CD4-positive, alpha-beta T cell treated with Interferon gamma for 1 hour (primary cell): ENCODE data around the gene HSD11B1.
"Not testable (repeated sequence)": the region's sequence is repeated elsewhere in the genome, so short reads cannot be mapped to it uniquely, and the experiment has no call there.

Experiments used
- DNase-seq: peaks from one replicate; pipeline ENCODE4 v3.0.0-alpha.2; 2020

The HSD11B1 gene

DNA sequence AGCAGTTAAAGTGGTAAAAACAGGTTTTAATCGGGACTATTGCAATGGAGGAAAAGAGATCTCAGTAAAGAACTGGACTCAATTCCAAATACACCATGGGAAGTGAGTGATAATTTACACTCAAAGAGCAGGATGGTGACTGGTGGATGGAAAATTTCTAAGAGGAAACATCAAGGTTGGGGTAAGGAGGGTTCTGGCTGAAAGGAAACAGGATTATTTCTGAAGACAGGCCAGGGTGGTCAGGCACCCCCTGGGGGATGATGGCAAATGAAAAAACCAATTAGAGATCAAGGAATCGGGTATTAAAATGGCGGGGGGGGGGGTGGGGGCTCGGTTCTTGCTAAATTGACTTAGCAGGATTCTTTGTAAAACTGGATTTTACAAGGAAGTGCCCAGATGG, 12.3 kb upstream of the HSD11B1 start:
- no peak for DNase-seq

DNA sequence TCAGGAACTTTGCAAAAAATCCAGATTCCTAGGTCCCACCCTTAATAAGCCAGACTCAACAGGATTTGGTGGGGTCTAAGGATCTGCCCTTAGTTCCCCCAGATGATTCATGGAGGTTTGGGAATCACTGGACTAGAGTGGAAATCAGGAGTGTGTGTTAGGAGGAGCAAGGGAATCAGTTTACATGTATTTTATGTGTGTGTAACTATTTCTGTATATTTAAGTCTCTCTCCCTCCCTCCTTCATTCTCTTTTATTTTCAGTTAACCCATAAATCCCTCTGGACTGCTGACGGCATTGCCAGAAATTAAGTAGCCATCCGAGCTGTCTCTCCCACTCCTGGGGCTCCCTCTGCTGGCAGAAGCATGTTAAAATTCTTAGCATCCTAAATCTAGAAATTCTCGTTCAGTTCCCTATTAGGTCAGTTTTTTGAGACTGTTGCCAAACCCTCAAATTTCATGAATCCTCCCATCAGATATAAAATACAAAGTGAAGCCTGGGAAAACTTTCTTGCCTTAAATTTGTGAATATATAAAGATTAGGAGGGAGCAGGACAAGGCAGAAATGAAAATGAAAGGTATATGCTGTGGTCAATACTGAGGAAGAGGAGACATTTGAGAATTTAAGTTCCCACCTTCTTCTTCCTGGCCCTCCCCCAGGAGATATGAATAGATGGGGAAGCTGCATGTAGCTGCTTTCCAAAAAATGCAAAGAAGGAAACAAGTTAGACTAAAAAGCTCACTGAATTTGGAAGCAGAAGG, 11.7 kb upstream of the HSD11B1 start:
- DNase-seq, result peak; percentile 60

DNA sequence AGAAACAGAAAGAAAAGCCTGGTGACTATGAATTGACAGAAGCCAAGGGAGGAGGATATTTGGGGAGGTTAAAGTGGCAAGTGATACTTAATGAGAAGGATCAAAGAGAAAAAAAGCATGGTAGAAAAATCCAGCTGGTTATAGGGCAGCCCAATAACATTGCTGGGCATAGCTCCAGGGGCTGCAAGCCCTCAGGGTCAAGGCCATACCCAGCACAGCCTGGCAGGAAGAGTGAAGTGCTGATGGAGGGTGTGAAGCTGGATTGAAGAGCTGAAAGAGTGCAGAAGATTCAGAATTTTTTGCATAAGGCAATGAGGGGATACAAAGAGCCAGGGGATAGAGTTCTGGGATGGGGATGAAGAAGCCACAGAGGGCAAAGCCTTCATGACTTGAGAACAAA, 8.0 kb upstream of the HSD11B1 start:
- DNase-seq, result no peak

DNA sequence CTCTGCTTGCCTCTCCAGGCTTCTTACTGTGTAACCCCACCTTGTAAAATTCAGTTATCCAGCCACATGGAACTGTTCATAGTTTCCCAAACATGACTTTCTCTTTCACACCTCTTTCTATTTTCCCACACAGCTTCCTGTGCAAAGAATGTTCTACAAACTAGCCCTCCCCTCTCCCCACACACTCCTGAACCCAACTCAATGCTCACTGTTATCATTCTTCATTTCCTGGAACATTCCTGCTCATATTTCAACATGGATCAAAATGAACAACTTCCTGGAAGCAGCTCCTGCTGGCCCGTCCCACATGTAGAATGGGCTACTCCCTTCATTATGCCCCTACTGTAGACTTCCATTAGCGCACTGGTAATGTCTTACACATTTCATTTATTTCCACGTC, 7.5 kb upstream of the HSD11B1 start:
- no peak for DNase-seq

DNA sequence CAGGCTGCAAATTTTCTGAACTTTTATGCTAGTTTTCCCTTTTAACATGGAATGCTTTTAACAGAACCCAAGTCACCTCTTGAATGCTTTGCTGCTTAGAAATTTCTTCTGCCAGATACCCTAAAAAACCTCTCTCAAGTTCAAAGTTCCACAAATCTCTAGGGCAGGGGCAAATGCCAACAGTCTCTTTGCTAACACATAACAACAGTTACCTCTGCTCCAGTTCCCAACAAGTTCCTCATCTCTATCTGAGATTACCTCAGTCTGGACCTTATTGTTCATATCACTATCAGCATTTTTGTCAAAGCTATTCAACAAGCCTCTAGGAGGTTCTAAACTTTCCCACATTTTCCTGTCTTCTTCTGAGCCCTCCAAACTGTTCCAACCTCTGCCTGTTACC, 4.0 kb upstream of the HSD11B1 start:
- not testable (repeated sequence) for DNase-seq

DNA sequence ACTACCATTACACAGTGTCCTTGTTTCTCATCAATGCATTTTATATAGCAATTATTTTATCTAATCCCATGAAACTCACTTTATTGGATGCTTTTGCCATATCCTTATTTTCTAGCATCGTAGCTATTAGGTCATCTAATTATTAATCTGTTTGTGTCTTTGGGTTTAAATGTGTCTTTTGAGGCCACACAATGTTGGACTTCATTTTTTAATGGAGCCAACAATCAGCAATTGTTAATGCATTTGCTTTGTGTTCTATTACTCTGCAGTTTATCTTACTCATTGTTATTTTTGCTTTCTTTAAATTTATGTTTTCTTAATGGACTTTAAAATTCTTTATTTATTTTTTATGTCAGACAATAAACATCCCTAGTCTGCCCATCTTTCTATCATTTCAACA, 1.8 kb upstream of the HSD11B1 start:
- no peak for DNase-seq

DNA sequence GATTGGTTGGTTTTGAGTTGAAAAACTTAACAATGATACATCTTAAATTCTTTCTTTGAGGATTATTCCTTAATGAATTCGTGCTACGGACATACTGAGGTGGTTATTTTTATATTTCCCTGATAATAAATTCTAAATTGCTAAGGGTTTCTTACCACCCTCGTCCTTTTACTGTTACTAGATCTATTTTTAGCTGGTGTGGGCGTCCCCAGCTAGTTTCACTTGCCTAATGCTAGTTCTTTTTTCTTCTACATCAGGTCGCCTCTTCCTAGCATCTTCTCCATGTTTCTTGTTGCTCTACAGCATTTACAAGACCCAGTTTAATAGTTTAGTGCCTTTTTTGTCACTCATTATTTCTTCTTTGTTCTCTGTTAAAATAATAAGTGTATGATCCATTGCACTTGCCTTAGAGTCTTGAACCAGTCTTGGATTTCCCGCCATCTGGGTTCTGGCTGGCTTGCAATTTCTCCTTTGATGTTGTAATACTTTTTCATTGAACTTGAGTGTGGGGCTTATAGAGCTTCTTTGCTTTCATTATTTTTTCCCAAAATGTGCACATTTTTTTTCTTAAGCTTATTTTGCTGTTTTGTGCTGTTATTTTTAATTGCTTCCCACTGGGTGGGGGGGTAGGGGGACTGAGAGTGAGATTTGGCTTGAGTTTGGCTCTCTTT, 677 bp upstream of the HSD11B1 start:
- no peak for DNase-seq

DNA sequence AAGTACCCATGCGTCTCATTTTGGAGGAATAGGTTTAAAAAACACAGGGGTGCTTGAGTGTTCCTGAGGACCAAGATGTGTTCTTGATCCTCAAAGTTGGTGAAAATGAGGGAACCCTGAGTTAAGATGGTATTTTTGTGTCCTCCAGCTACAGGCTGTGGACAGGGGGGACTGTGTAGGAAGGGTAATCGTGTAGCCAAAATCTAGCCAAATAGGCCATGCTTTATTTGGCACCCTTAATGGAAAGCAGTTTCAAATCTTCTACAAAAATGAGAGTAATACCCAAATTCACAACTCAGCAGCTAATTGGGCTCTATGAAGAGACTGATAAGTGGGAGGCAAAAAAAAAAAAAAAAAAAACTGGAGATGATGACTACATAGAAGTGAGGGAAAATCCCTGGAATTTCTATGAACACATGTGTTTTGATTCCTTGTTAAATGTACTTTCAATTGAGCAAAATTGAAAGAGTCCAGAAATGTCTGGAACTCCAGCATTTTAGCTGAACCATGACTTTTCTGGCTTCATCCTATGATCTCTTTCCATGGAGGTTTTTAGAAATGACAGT, 470 bp downstream of the HSD11B1 start:
- DNase-seq, result no peak

DNA sequence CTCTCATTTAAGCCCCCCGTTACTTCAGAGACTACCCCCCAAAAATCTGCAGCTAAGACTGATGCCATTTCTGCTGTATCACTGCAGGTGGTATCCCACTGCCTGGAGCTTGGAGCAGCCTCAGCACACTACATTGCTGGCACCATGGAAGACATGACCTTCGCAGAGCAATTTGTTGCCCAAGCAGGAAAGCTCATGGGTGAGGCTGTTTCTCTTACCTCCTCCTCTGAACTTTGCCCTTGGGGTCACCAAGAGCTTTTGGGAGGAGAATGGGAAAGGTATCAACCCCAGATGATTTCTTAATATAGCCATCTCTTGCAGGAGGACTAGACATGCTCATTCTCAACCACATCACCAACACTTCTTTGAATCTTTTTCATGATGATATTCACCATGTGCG, 2.0 kb downstream of the HSD11B1 start:
- no peak for DNase-seq

DNA sequence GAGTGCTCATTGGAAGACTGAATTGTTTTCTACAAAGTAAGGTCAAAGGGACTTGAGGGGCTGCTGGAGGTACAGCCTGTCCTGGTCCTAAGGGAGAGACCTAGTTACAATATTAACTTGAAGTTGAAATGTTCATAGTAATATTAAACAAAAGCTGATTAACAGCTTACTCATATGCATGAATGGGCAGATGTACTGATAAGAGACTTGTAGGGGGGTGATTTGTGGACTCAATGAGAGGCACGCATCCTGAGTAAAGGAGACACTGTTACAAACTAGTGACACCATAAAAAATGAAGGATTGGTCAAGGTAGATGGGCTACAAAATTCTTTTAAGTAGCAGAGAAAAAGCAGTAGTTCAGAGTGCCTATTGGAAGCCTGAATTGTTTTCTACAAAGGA, 2.7 kb downstream of the HSD11B1 start:
- no peak for DNase-seq

DNA sequence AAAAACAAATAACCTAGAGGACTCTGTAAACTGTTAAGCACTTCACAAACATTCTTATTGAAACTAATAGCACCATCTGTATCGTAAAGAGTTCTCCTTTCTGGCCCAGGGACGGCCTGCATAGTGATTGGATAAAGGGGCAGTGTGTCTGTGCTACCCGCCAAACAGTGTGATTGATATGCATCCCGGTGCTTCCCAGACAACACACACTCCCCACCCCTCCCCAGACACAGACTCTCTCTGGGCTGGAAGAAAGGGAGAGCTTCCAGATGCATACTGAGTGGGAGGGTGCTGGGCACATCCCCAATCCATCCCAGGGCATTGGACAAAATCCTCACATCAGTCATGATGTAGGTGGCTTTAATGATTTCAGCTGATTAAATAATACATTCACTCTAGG, 3.7 kb downstream of the HSD11B1 start:
- no peak for DNase-seq

DNA sequence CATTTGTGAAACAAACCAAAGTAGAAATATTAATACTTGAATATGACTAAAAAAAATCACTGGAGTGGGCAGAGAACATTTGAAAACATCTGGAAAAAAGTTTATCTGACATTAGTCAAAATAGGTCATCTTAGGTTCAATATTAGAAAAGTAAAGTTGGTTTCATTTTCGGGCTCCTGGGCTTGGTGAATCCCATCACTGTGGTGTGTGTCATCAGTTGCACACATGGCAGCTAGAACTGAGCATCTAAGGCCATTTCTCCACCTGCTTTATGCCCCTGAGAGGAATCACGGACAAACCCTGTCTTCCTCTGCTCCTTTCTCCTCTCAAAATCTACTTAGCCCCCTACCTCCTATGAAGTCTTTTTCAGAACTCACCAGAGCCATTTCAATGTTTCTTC, 5.4 kb downstream of the HSD11B1 start:
- DNase-seq, result no peak

DNA sequence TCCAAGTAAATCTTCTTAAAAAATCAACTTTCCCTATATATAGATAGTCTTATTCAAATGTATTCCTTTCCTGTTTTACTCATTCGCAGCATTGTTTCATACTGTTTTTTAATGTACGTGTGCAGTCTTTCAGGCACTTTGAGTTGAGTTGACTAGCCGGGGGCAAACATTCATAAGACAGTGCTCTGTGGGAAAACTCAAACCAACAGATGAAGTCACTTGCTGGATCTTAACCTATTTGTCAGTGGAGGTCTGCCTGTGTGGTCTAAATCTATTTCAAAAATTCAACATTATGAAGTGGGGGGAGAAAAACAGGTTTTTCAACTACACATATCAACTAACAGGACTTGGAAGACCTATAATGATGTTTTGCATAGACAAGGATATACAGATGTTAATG, 6.2 kb downstream of the HSD11B1 start:
- no peak for DNase-seq

DNA sequence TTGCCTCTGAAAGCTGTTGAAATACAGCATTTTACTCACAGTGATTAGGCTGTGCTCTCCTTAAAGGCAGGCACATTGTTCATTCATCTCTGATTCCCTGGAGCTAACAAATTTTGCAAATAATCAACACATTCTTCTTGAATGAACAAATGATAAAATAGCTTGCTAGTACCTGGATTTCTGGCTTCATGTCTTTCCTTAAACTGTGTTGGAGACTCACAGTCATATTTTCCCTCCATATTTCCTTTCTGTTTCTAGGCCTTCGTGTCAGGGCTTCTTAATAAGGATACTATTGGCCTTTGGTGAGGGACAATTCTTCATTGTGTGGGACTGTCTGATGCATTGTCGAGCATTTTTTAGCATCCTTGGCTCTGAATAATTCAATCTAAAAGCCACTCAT, 9.7 kb downstream of the HSD11B1 start:
- no peak for DNase-seq

DNA sequence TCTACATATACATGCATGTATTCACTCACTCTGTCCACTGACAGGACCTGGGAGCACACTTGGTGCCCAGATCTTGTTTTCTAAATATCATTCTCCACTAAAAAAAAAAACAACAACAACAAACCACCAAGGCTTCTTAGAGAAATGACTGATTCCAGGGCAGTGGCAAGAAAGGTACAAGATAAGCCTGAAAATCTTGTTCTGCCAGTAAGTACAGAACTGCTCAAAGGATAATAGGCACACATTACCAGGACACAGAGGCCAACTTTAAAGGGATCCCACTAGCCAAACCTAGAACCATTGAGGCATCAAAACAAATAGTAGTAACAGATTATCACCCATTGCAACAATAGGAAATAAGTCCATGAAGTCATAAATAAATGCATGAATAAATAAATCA, 10.7 kb downstream of the HSD11B1 start:
- DNase-seq, result no peak

DNA sequence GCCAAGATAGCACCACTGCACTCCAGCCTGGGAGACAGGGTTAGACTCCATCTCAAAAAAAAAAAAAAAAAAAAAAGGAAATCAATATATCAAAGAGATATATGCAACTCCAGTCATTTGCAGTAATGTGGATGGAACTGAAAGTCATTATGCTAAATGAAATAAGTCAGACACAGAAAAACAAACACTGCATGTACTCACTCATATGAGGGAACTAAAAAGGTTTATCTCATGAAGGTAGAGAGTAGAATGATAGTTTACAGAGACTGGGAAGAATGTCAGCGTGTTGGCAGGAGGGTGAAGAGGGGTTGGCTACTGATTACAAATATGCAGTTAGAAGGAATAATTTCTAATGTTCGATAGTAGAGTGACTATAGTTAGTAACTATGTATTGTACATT, 13.2 kb downstream of the HSD11B1 start:
- DNase-seq, result no peak

DNA sequence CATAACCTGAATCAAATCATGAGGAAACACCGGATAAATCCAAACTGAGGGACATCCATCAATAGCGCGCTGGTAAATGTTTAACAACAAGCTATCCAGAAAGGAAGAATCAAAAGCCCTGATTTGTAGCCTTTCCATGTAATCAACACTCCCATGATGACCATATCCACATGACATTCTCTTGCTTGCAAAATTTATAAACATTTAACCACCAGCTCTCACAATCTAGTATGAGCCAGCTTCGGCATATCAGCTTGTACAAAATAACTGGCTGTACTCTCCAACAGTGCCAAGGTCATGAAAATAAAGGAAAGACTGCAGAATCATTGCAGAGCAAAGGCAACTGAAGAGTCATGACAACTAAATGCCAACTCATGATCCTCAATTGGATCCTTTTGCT, 15.7 kb downstream of the HSD11B1 start:
- no peak for DNase-seq

DNA sequence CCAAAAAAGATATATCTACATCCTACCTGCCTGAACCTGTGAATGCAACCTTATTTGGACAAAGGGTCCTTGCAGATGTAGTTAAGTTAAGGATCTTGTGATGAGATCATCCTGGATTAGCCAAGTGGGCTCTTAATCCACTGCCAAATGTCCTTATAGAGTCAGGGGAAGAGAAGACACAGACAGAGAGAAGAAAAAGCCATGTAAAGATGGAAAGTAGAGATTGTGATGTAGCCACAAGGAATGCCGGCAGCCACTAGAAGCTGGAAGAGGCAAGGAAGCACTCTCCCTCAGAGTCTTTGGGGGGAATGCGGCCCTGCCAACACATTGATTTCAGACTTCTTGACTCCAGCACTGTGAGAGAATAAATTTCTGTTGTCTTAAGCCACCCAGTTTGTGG, 16.2 kb downstream of the HSD11B1 start:
- no peak for DNase-seq

DNA sequence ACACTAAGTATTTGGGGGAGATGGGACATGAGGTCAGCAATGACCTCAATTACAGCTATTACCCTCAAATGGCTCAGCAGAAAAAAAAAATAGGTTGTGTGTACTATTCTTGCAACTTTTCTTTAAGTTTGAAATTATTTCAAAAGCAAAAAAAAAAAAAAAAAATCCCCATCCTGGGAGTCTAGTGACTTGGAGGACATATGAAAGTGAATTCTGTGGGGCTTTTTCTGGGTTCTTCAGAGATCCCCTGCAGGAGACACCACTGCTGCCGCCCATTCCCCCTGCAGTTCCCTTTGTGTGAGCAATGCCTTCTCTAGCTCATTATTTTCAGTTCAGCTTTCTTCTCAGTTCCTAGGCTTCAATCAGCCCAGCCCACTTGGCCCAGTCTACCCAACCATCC, 16.7 kb downstream of the HSD11B1 start:
- DNase-seq, result no peak

DNA sequence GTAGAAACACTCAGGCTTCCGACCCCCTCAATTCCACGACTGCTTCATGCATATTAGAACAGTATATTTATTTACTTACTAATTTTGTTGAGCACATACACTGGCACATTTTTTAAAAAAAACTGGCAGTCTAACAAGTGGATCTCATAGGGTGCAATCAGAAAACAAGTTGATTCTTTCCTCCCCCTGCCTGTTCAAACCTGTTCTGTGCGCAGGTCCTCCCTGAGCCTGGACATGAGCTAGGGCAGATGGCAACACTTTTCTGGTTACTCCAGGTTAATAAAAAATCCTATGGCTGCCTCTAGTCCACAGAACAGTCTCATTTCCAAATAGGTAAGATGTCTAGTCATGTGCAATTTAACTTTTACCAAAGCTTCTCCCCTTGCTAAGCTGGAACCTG, 18.6 kb downstream of the HSD11B1 start:
- no peak for DNase-seq

DNA sequence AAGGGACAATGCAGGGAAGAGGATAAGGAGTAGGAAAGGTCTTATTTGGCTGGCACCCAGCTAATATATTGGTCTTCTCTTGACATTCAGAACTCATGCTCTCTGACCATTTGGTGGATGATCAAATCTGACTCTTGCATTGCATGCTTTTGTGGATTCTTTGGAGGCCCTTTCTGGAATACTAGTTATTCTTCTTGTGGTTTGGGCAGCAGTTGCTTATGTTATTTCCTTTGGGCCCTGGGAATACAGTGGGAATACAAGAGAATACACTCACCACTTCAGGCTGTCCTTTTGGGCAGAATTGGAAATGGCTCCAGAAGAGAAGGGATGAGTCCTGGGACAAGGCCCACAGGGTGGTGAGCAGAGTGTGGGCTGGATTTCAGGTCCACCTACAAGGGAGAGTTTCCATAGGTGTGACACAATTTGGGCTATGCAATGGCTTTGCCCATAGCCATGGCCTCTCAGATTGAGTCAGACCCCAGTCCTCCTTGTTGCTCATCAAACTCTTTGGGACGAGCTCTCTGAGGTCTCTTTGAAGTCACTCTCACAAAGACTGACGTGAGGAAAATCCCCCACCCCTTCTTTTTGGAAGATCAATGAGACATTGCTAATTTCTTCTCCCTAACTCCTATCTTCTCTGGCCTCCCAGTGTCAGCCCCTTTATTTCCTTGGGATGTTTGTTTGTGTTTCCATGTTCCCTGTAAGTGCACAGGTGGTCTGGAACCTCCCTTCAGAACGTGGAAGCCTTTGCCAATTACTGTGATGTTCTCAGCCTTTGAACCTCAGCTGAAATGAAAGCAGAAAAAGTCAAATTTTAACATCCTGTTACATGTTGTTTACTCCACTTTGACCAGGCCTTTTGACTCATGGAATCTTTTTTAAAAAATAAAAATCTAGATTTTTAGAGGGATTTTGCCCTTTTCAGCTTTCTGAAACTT, 19.4 kb downstream of the HSD11B1 start:
- DNase-seq, result no peak

DNA sequence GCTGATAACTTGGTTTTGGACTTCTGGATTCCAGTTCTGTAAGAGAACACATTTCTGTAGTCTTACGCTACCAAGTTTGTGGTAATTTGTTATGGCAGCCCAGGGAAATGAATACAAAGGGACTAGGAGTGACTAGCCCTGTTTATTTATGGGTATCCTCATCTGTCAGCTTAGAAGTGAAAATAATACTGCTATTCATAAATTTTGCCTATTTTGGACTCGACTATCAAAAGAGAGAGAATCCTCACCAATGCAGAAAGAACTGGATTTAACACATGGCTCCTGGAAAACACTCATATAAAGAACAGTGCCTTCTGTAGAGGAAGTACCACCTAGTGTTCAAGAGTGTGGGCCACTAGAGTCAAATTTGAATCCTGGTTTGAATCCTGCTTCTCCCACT, 22.6 kb downstream of the HSD11B1 start:
- DNase-seq, result no peak

DNA sequence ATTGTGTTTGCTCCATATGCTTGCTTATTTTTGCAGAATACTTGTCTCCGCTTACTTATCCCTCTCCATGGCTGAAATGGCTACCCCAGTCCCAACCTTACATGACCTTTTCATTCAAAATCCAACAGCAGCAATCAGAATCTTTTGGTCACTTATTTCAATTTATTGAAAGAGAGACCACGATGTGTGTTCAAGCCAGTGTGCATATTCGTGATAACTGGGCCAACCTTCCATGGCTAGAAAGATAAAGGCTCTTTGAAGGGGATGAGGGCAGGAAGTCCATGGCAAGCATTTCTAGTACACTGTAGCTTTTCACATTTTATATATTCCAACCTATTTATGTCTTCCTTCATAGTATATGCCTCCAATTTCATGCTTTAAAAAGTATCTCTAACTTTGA, 23.1 kb downstream of the HSD11B1 start:
- no peak for DNase-seq

DNA sequence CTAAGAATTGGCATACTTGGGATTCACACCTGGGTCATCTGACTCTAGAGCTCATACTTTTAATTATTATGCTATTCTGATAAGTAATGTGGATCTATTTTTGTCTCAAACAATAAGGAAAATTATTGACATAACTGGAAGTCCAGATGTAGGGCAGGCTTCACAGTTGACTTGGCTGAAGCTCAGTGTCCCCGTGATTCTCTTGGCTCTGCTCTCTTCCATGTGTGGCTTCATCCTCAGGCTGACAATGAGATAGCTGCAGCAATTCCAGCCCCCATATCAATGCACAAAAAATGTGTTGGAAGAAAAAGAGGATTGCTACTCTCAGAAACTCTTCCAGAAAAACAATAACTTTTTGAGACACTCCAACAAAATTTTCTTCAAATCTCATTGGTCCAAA, 23.8 kb downstream of the HSD11B1 start:
- no peak for DNase-seq
